Globus pallidus (tissue), 1 donor: ENCODE results near the gene APCS.

Source experiments
- DNase-seq: peaks from one replicate; pipeline ENCODE4 v3.0.0-alpha.2; 2015; ENCODE audit warnings: low spot score

The APCS gene

GRCh38 chr1:159587461-159587951 lies at the start of gene APCS:
TSS of gene APCS (plus strand) at chr1:159587826. CDS start at chr1:159587922, 96 bp downstream.
- DNase-seq: no peak

DNA sequence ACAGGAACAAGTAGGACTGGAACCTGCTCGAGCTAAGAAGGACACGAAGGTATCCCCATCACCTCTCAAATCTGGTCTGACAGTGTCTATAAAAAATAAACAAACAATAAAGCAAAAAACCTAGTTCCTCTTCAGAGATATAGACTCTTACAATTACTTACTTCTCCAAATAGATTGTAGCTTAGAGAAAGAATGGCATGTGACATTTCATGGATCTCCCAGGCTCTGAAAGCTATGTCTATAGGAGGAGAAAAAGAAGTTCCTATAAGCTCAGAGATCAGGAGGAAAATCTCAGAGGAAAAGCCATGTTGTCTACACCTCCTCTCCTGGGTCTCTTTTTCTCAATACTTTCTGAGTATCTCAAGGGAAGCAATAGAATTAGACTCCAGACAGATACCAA lies 39.5 kb upstream of the APCS start:
- DNase-seq: no peak

DNA sequence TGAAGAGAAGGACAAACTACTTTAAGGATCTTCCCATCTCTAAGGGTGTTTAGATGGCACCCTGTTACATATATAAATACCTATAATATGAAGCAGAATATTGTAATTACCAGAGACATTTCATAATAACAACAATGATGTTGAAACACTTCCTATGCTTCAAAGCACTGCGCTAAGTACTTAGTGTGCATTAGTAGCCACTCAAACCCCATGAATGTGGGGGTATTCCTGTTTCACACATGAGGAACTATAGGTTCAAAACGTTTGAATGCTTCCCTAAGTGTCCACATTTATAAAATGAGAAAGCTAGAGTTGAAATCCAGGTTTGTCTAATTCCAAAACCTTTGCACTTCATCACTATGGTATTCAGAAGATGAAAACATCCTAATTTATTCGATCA lies 33.4 kb upstream of the APCS start:
- no peak for DNase-seq

DNA sequence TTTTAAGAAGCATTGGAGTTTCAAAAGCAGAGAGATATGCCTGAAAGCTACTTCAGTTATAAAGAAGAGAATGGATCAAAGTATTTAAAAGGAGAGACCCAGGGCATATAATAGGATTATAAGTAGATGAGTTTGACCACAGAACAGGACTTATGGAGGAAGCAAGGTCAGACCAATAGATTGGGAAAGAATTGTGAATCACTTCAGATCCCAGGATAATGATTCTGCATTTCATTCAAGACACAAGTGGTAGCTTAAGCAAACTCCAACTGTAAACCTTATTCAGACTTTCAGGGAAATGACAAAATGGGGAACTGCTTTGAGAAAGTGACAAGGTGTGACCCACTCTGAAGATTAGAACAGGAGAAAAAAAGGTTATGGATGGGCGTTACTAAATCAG lies 32.9 kb upstream of the APCS start:
- no peak for DNase-seq

GRCh38 chr1:159556931-159557369 lies 30.7 kb upstream of the APCS start:
- DNase-seq: no peak

DNA sequence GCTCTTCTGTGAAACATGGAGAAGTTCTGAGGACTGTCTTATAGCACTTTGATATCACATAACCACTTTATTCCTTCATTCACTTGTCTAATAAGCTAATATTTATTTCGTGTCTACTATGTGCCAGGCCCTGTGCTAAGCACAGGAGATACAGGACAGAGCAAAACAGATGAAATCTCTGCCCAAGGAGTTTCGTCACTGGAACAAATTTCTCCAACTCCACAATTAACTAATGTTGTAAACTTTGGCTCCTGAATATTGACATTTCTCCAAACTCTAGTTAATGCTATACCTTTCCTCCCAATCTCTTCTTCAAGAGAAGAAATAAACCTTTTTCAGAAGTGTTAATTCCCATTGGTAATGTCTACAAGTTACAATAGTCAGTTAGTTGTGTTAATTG lies 27.0 kb upstream of the APCS start:
- DNase-seq: no peak

DNA sequence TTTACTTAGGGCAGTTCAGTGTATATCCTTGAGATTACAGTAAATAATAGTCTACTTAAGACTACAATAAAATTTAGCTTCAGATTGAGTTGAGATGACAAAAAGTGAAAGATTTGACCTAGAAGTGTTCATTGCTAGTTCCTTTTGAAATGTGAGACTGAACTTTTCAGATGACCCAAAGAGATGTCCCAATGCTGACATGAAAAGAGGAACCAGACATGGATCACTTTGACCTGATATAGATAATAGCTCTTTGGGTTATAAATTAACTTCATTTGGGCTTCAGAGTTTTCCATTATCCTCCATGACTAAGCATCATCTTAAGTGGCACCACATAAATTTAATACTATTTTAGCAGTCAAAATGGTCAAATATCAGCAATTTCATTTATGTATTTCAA lies 26.1 kb upstream of the APCS start:
- no peak for DNase-seq

- DNase-seq: no peak
Measured at GRCh38 chr1:159562680-159563079, 24.9 kb upstream of the APCS start.

DNA sequence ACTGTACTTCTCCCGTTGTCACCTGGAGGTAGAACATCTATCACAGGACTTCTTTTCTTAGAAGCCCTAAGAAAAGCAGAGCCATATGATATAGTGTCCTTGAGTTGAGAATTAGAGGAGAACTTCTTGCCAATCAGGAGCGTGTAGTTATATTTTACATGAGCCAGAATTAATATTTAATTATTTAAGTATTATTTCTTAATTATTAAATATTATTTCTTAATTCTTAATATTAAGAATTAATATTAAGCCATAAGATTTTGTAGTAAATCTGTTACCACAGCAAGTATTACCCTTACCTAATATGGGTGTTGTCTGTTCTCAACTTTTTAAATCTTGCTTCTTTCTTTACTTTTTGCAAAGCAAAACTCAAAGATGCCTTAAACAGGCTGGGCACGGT lies 10.2 kb upstream of the APCS start:
- no peak for DNase-seq

- no peak for DNase-seq
Measured at GRCh38 chr1:159580340-159580739, 7.3 kb upstream of the APCS start.

GRCh38 chr1:159581422-159581821 lies 6.2 kb upstream of the APCS start:
- DNase-seq: no peak

- DNase-seq: no peak
Measured at GRCh38 chr1:159584536-159584935, 3.1 kb upstream of the APCS start.

DNA sequence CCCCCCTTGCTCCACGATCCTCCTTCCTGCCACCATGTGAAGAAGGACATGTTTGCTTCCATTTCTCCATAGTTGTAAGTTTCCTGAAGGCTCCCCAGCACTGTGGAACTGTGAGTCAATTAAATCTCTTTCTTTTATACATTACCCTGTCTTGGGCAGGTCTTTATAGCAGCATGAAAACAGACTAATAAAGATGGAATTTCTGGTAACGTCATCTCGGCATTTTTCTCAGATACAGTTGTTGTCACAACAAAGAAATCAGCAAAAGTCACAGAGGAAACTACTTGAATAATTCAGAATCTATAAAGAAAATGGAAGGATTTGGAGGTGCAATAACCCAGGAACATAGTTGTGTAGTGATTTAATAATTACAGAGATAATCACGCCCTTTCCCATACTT lies 4.4 kb downstream of the APCS start:
- no peak for DNase-seq

GRCh38 chr1:159594625-159595405 lies 7.2 kb downstream of the APCS start:
- no peak for DNase-seq

DNA sequence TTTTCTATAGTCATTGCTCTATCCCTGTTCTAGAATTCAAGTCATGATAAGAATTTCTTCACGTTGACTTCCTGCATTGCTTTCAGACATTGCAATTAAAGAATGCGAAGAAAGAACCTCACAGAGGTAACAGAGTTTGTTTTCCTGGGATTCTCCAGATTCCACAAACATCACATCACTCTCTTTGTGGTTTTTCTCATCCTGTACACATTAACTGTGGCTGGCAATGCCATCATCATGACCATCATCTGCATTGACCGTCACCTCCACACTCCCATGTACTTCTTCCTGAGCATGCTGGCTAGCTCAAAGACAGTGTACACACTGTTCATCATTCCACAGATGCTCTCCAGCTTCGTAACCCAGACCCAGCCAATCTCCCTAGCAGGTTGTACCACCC lies 10.6 kb downstream of the APCS start:
- DNase-seq: no peak

GRCh38 chr1:159600894-159601293 lies 13.3 kb downstream of the APCS start:
- DNase-seq: no peak

- no peak for DNase-seq
Measured at GRCh38 chr1:159602501-159602999, 14.9 kb downstream of the APCS start.

GRCh38 chr1:159612211-159612885 lies 24.7 kb downstream of the APCS start:
- DNase-seq: no peak

DNA sequence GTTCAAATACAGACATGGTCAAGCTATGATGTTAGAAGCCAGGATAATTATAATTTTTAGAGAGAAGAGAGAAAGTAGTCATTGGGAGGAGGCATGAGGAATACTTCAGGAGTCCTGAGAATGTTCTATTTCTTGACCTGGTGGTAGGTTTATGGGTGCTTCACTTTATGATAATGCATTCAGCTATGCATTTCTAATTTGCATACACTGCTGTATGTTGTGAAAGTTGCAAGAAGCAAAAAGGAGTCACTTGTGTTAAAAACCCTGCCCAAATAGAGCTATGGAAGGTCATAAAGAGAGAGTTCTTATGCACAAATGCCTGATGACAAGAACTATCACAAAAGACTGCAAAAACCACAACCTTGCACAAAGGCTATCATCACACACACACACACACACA lies 45.3 kb downstream of the APCS start:
- DNase-seq: no peak
